GM21381 (cell line): ENCODE data around the gene PNPLA7.

Experiments used
- ATAC-seq: cut with Tn5 transposase; IDR thresholded peaks from one replicate; pipeline ENCODE4 v1.9.1; 2021; ENCODE audit warnings: mild to moderate bottlenecking, moderate library complexity; ENCODE audit not compliant: unreplicated experiment

The PNPLA7 gene

GRCh38 chr9:137497921-137498719 lies 52.1 kb downstream of the PNPLA7 start:
- no peak for ATAC-seq

GRCh38 chr9:137496601-137497375 lies 53.4 kb downstream of the PNPLA7 start:
- no peak for ATAC-seq

GRCh38 chr9:137494550-137495351 lies 55.5 kb downstream of the PNPLA7 start:
- no peak for ATAC-seq

- ATAC-seq, result no peak
Measured at GRCh38 chr9:137494104-137494544, 56.1 kb downstream of the PNPLA7 start.

GRCh38 chr9:137493364-137494103 lies 56.7 kb downstream of the PNPLA7 start:
- ATAC-seq, result no peak

GRCh38 chr9:137492464-137493363 lies 57.5 kb downstream of the PNPLA7 start:
- ATAC-seq, result no peak

GRCh38 chr9:137491735-137492432 lies 58.3 kb downstream of the PNPLA7 start:
- ATAC-seq, result no peak

- no peak for ATAC-seq
Measured at GRCh38 chr9:137490532-137491186, 59.5 kb downstream of the PNPLA7 start.

GRCh38 chr9:137488906-137489305 lies 61.3 kb downstream of the PNPLA7 start:
- no peak for ATAC-seq

- ATAC-seq, result no peak
Measured at GRCh38 chr9:137488327-137488653, 61.9 kb downstream of the PNPLA7 start.

- ATAC-seq, result no peak
Measured at GRCh38 chr9:137487454-137488326, 62.5 kb downstream of the PNPLA7 start.

GRCh38 chr9:137486545-137487453 lies 63.4 kb downstream of the PNPLA7 start:
- ATAC-seq, result no peak

- ATAC-seq, result no peak
Measured at GRCh38 chr9:137486141-137486490, 64.1 kb downstream of the PNPLA7 start.

- no peak for ATAC-seq
Measured at GRCh38 chr9:137485343-137486140, 64.7 kb downstream of the PNPLA7 start.

- ATAC-seq, result no peak
Measured at GRCh38 chr9:137484551-137485315, 65.5 kb downstream of the PNPLA7 start.
